ENCODE data around the gene RAB28. TPM values are rescaled to one million over a fixed set of nuclear protein-coding genes. Genes with fewer than 3 reads are reported as not detected.

Gene RAB28
- total and polyA plus RNA-seq, 4 donors, result 14.7 to 20.6 (median 18.1) TPM

- Histone ChIP-seq H3K9me3 (ENCODE audit: control insufficient read depth, low read length) (no peaks in the 10 kb centered on the region), H3K4me1 (ENCODE audit: control insufficient read depth in 1 of 2, insufficient read depth in 2 of 2, low read length in 2 of 2) (peaks cover 0 to 3% of the 10 kb centered on the region in 2 donors), H3K27me3 (ENCODE audit: control insufficient read depth in 1 of 2, insufficient read depth in 2 of 2, low read length in 1 of 2) (no peaks in the 10 kb centered on the region), H3K27ac (ENCODE audit: low read depth in 1 of 2, low read length in 2 of 2) (no peak overlapping the region), H3K4me3 (ENCODE audit: low read length in 2 of 2) (no peak overlapping the region), H3K36me3 (ENCODE audit: control insufficient read depth in 1 of 2, insufficient read depth in 2 of 2, low read length in 1 of 2) (no peaks in the 10 kb centered on the region)
- intact Hi-C loops (cut with DNase I), result no loop called here
- no peak for ATAC-seq (ENCODE audit: low FRiP score)
- DNase-seq, result no peak
Observed at GRCh38 chr4:13386405-13387107, 97.6 kb downstream of the RAB28 start.

DNA sequence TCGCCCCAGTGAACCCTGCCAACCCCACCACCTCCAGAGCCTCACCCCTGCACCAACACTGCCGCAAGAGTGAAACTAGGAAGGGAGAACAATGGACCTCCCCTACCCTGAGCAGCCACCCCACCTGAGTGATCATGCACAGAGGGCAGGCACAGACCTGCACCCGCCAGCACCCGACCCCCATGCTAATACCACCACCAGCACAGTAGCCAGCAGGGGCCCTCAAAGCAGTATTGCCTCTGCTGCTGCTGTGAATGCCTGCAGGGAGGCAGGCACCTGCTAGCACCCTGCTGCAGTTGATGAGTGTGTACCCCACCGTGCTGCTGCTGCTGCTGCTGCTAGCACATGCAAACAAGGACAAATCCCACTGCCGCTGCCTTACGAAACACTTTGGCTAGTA is 100.1 kb downstream of the RAB28 start:
- H3K4me1 ChIP-seq (ENCODE audit: control insufficient read depth in 1 of 2, insufficient read depth in 2 of 2, low read length in 2 of 2), result peaks cover 0 to 3% of the 10 kb centered on the region in 2 donors
- no peak for DNase-seq
- no peaks in the 10 kb centered on the region for H3K9me3 ChIP-seq (ENCODE audit: control insufficient read depth, low read length)
- no peak overlapping the region for H3K27ac ChIP-seq (ENCODE audit: low read depth in 1 of 2, low read length in 2 of 2)
- intact Hi-C loops (cut with DNase I), result no loop called here
- no peaks in the 10 kb centered on the region for H3K27me3 ChIP-seq (ENCODE audit: control insufficient read depth in 1 of 2, insufficient read depth in 2 of 2, low read length in 1 of 2)
- no peaks in the 10 kb centered on the region for H3K36me3 ChIP-seq (ENCODE audit: control insufficient read depth in 1 of 2, insufficient read depth in 2 of 2, low read length in 1 of 2)
- 95 to 96% methylated on average over 7 of the region's 7 CpGs for WGBS, 2 donors
- ATAC-seq (ENCODE audit: low FRiP score), result no peak
- H3K4me3 ChIP-seq (ENCODE audit: low read length in 2 of 2), result no peak overlapping the region

- DNase-seq, result no peak
- Histone ChIP-seq H3K36me3 (ENCODE audit: control insufficient read depth in 1 of 2, insufficient read depth in 2 of 2, low read length in 1 of 2) (no peaks in the 10 kb centered on the region), H3K27me3 (ENCODE audit: control insufficient read depth in 1 of 2, insufficient read depth in 2 of 2, low read length in 1 of 2) (no peaks in the 10 kb centered on the region), H3K9me3 (ENCODE audit: control insufficient read depth, low read length) (no peaks in the 10 kb centered on the region), H3K27ac (ENCODE audit: low read depth in 1 of 2, low read length in 2 of 2) (no peak overlapping the region), H3K4me1 (ENCODE audit: control insufficient read depth in 1 of 2, insufficient read depth in 2 of 2, low read length in 2 of 2) (no peaks in the 10 kb centered on the region), H3K4me3 (ENCODE audit: low read length in 2 of 2) (no peak overlapping the region)
- ATAC-seq (ENCODE audit: low FRiP score), result no peak
- intact Hi-C loops (cut with DNase I), result no loop called here
- WGBS, 2 donors, result 97 to 98% methylated on average over 9 of the region's 9 CpGs
Observed at GRCh38 chr4:13378973-13379759, 105.0 kb downstream of the RAB28 start.

GRCh38 chr4:13371048-13371447 is 113.1 kb downstream of the RAB28 start:
- intact Hi-C loops (cut with DNase I), result no loop called here
- H3K27me3 ChIP-seq (ENCODE audit: control insufficient read depth in 1 of 2, insufficient read depth in 2 of 2, low read length in 1 of 2), result no peaks in the 10 kb centered on the region
- no peaks in the 10 kb centered on the region for H3K36me3 ChIP-seq (ENCODE audit: control insufficient read depth in 1 of 2, insufficient read depth in 2 of 2, low read length in 1 of 2)
- DNase-seq (no peak), ATAC-seq (ENCODE audit: low FRiP score) (no peak)
- H3K27ac ChIP-seq (ENCODE audit: low read depth in 1 of 2, low read length in 2 of 2), result no peak overlapping the region
- H3K4me3 ChIP-seq (ENCODE audit: low read length in 2 of 2), result no peak overlapping the region
- no peaks in the 10 kb centered on the region for H3K9me3 ChIP-seq (ENCODE audit: control insufficient read depth, low read length)
- no peaks in the 10 kb centered on the region for H3K4me1 ChIP-seq (ENCODE audit: control insufficient read depth in 1 of 2, insufficient read depth in 2 of 2, low read length in 2 of 2)
- 87 to 90% methylated on average over 3 of the region's 3 CpGs for WGBS, 2 donors

- no peaks in the 10 kb centered on the region for H3K27me3 ChIP-seq (ENCODE audit: control insufficient read depth in 1 of 2, insufficient read depth in 2 of 2, low read length in 1 of 2)
- no peak for DNase-seq
- H3K36me3 ChIP-seq (ENCODE audit: control insufficient read depth in 1 of 2, insufficient read depth in 2 of 2, low read length in 1 of 2), result peaks cover 0 to 1% of the 10 kb centered on the region in 2 donors
- 53 to 66% methylated on average over 2 of the region's 2 CpGs for WGBS, 2 donors
- no peak for ATAC-seq (ENCODE audit: low FRiP score)
- no peaks in the 10 kb centered on the region for H3K4me1 ChIP-seq (ENCODE audit: control insufficient read depth in 1 of 2, insufficient read depth in 2 of 2, low read length in 2 of 2)
- intact Hi-C loops (cut with DNase I), result no loop called here
- H3K9me3 ChIP-seq (ENCODE audit: control insufficient read depth, low read length), result no peaks in the 10 kb centered on the region
- no peak overlapping the region for H3K27ac ChIP-seq (ENCODE audit: low read depth in 1 of 2, low read length in 2 of 2)
- no peak overlapping the region for H3K4me3 ChIP-seq (ENCODE audit: low read length in 2 of 2)
Observed at GRCh38 chr4:13368217-13368616, 115.9 kb downstream of the RAB28 start.

DNA sequence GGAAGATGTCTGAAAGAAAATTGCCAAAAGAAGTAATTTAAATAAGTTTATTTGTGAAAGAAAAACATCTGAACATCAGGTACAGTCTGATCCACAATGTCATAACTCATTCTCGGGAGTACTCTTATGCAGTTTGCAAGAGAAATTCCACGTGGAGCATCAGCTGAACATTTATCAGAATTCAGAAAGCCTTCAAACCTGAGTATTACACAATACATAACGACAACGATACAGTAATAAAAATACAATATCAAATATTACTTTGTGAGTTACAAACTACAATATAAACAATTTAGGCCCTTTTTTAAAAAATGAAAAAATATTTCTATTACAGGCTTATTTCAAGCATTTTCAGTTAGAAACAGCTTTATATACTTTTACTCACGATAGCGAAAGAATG is 116.4 kb downstream of the RAB28 start:
- intact Hi-C loops (cut with DNase I), result no loop called here
- 93 to 95% methylated on average over 6 of the region's 6 CpGs for WGBS, 2 donors
- Histone ChIP-seq H3K4me3 (ENCODE audit: low read length in 2 of 2) (no peak overlapping the region), H3K36me3 (ENCODE audit: control insufficient read depth in 1 of 2, insufficient read depth in 2 of 2, low read length in 1 of 2) (peaks cover 0 to 4% of the 10 kb centered on the region in 2 donors), H3K4me1 (ENCODE audit: control insufficient read depth in 1 of 2, insufficient read depth in 2 of 2, low read length in 2 of 2) (no peaks in the 10 kb centered on the region), H3K27me3 (ENCODE audit: control insufficient read depth in 1 of 2, insufficient read depth in 2 of 2, low read length in 1 of 2) (no peaks in the 10 kb centered on the region), H3K9me3 (ENCODE audit: control insufficient read depth, low read length) (no peaks in the 10 kb centered on the region), H3K27ac (ENCODE audit: low read depth in 1 of 2, low read length in 2 of 2) (no peak overlapping the region)
- DNase-seq, result no peak
- no peak for ATAC-seq (ENCODE audit: low FRiP score)

DNA sequence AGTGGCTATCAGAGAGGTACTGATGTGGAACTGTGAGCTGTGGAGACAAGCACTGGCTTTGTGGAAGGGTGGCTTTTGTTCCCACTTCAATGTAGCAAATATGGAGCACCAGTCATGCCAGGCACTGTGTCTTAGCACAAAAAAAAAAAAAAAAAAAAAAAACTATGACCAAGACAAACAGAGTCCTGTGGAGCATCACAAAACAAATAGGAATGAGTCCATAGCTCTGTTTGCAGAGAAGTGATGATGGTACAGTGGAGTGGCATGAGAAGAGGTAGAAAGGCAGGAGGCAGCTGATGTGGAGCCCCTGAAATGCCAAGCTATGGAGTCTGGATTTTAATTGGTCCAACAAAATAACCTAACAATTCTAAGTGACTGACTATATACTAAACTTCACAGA is 116.9 kb downstream of the RAB28 start:
- intact Hi-C loops (cut with DNase I), result no loop called here
- Histone ChIP-seq H3K36me3 (ENCODE audit: control insufficient read depth in 1 of 2, insufficient read depth in 2 of 2, low read length in 1 of 2) (peaks cover 0 to 4% of the 10 kb centered on the region in 2 donors), H3K4me1 (ENCODE audit: control insufficient read depth in 1 of 2, insufficient read depth in 2 of 2, low read length in 2 of 2) (no peaks in the 10 kb centered on the region), H3K27me3 (ENCODE audit: control insufficient read depth in 1 of 2, insufficient read depth in 2 of 2, low read length in 1 of 2) (no peaks in the 10 kb centered on the region), H3K27ac (ENCODE audit: low read depth in 1 of 2, low read length in 2 of 2) (no peak overlapping the region), H3K4me3 (ENCODE audit: low read length in 2 of 2) (no peak overlapping the region), H3K9me3 (ENCODE audit: control insufficient read depth, low read length) (no peaks in the 10 kb centered on the region)
- no peak for DNase-seq
- no peak for ATAC-seq (ENCODE audit: low FRiP score)

- DNase-seq, result no peak
- 72 to 74% methylated on average over 3 of the region's 3 CpGs for WGBS, 2 donors
- no peak for ATAC-seq (ENCODE audit: low FRiP score)
- peaks cover 0 to 4% of the 10 kb centered on the region in 2 donors for H3K36me3 ChIP-seq (ENCODE audit: control insufficient read depth in 1 of 2, insufficient read depth in 2 of 2, low read length in 1 of 2)
- H3K4me3 ChIP-seq (ENCODE audit: low read length in 2 of 2), result no peak overlapping the region
- no peak overlapping the region for H3K27ac ChIP-seq (ENCODE audit: low read depth in 1 of 2, low read length in 2 of 2)
- H3K27me3 ChIP-seq (ENCODE audit: control insufficient read depth in 1 of 2, insufficient read depth in 2 of 2, low read length in 1 of 2), result no peaks in the 10 kb centered on the region
- intact Hi-C loops (cut with DNase I), result no loop called here
- H3K9me3 ChIP-seq (ENCODE audit: control insufficient read depth, low read length), result no peaks in the 10 kb centered on the region
- no peaks in the 10 kb centered on the region for H3K4me1 ChIP-seq (ENCODE audit: control insufficient read depth in 1 of 2, insufficient read depth in 2 of 2, low read length in 2 of 2)
Observed at GRCh38 chr4:13365195-13365594, 118.9 kb downstream of the RAB28 start.

GRCh38 chr4:13364653-13365052 is 119.5 kb downstream of the RAB28 start:
- no peak for DNase-seq
- Histone ChIP-seq H3K27ac (ENCODE audit: low read depth in 1 of 2, low read length in 2 of 2) (no peak overlapping the region), H3K4me3 (ENCODE audit: low read length in 2 of 2) (no peak overlapping the region), H3K27me3 (ENCODE audit: control insufficient read depth in 1 of 2, insufficient read depth in 2 of 2, low read length in 1 of 2) (no peaks in the 10 kb centered on the region), H3K4me1 (ENCODE audit: control insufficient read depth in 1 of 2, insufficient read depth in 2 of 2, low read length in 2 of 2) (no peaks in the 10 kb centered on the region), H3K36me3 (ENCODE audit: control insufficient read depth in 1 of 2, insufficient read depth in 2 of 2, low read length in 1 of 2) (peaks cover under 1 to 4% of the 10 kb centered on the region in 2 donors), H3K9me3 (ENCODE audit: control insufficient read depth, low read length) (no peaks in the 10 kb centered on the region)
- 97 to 98% methylated on average over 6 of the region's 6 CpGs for WGBS, 2 donors
- intact Hi-C loops (cut with DNase I), result no loop called here
- no peak for ATAC-seq (ENCODE audit: low FRiP score)

All from aorta (tissue), 5 donors.